HG03139 (cell line): ENCODE measurements around the gene ABCA7.

Experiments used
- ATAC-seq: cut with Tn5 transposase; IDR thresholded peaks from one replicate; pipeline ENCODE4 v1.9.1; 2021; ENCODE audit not compliant: unreplicated experiment

Gene ABCA7

DNA sequence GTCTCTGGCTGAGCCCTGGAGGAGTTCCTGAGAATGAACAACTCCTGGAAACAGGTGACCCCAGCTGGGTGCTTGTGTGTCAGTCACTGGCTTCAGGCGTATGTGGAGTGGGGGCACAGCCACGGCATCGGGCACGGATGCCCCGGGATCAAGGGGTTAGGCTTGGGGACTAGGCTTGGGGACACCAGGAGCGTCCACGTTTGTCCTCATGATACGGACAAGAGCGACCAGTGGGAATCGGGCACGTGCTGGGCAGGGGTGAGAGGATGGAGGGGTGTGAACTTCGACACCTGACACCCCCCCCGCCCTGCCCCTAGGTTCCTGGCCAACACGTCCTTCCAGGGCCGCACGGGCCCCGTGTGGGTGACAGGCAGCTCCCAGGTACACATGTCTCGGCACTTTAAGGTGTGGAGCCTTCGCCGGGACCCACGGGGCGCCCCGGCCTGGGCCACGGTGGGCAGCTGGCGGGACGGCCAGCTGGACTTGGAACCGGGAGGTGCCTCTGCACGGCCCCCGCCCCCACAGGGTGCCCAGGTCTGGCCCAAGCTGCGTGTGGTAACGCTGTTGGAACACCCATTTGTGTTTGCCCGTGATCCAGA is 35.6 kb upstream of the ABCA7 start:
- ATAC-seq, result no peak

DNA sequence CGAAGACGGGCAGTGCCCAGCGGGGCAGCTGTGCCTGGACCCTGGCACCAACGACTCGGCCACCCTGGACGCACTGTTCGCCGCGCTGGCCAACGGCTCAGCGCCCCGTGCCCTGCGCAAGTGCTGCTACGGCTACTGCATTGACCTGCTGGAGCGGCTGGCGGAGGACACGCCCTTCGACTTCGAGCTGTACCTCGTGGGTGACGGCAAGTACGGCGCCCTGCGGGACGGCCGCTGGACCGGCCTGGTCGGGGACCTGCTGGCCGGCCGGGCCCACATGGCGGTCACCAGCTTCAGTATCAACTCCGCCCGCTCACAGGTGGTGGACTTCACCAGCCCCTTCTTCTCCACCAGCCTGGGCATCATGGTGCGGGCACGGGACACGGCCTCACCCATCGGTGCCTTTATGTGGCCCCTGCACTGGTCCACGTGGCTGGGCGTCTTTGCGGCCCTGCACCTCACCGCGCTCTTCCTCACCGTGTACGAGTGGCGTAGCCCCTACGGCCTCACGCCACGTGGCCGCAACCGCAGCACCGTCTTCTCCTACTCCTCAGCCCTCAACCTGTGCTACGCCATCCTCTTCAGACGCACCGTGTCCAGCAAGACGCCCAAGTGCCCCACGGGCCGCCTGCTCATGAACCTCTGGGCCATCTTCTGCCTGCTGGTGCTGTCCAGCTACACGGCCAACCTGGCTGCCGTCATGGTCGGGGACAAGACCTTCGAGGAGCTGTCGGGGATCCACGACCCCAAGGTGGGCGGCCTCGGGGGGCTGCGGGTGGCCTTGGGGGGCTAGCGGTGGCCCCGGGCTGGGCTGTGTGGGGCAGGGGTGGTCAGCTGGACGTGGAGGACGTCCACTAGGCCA is 34.9 kb upstream of the ABCA7 start:
- ATAC-seq, result no peak

DNA sequence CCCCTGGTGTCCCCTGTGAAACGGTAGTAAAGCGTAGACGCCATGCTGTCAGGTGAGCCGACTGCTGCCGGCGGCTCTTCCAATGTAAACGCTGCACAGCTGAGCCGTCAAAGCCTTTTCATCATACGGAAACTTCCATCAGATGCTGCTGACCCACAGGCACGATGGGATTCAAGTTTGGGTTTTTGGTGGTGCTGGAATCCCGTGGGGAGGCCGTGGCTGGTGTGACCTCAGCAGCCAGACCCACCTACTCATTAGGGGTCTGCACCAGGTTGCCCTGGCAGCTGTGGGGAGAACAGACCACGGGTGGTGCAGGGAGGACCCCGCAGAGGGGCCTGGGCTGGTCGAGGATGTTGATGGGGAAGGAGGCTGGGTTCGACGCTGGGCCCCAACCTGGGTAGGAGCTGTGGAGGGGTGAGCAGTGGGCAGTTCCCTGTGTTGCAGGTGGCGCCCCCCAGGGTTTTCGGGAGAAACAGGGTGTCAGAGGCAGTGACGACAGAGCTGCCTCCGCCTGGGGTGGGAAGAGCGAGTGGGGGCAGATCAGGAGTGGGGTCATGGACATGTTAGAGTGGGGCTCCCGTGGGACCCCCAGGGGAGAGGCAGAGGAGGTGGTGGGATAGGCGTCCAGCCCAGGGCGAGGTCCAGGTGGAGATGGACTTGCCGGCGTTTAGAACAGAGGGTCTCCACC is 33.1 kb upstream of the ABCA7 start:
- ATAC-seq, result no peak

DNA sequence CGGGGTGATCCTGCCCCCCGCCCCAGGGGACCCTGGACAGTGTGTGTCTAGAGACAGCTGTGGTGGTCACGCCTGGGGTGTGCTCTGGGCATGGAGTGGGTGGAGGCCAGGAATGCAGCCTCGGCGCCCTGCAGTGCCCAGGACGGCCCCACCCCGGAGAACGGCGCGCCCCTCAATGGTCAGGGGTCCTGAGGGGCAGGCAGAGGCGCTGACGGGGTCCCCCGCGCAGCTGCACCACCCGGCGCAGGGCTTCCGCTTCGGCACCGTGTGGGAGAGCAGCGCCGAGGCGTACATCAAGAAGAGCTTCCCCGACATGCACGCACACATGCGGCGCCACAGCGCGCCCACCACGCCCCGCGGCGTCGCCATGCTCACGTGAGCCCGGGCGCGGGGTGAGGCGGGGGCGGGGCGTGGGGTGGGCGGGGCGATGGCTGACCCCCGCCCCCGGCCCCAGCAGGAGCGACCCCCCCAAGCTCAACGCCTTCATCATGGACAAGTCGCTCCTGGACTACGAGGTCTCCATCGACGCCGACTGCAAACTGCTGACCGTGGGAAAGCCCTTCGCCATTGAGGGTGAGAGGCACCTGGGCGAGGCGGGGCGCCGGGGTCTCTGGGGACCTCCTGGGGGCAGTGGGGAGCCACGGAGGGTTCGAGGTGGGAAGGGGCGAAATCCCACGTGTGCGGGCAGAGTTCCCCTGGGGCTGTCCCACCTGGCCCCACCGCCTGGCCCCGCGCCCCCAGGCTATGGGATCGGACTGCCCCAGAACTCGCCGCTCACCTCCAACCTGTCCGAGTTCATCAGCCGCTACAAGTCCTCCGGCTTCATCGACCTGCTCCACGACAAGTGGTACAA is 32.3 kb upstream of the ABCA7 start:
- ATAC-seq, result no peak

DNA sequence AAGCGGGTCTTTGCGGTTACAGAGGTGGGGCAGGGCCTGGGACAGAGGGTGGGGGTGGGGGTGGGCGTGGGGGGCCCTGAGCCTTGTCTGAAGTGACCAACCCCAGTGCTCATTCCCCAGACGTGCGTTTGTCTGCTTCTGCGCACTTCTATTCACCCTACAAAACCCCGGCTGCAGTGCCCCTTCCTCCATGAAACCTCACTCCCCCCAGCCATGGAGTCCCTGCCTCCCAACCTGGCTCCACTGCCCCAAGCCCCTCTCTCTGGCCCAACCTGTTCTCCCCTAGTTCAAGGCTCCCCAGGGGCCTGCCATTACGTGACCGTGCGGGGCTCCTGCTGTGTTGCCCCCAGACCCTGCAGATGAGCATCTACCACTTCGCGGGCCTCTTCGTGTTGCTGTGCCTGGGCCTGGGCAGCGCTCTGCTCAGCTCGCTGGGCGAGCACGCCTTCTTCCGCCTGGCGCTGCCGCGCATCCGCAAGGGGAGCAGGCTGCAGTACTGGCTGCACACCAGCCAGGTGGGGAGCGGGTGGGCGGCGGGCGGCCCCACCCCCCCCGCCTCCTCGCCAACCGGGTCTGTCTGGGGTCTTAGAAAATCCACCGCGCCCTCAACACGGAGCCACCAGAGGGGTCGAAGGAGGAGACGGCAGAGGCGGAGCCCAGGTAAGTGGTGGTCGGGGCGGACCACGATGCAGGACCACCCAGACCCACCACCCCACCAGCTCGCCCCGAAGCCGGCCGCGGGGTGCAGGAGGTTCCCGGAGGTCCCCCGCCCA is 31.5 kb upstream of the ABCA7 start:
- no peak for ATAC-seq

DNA sequence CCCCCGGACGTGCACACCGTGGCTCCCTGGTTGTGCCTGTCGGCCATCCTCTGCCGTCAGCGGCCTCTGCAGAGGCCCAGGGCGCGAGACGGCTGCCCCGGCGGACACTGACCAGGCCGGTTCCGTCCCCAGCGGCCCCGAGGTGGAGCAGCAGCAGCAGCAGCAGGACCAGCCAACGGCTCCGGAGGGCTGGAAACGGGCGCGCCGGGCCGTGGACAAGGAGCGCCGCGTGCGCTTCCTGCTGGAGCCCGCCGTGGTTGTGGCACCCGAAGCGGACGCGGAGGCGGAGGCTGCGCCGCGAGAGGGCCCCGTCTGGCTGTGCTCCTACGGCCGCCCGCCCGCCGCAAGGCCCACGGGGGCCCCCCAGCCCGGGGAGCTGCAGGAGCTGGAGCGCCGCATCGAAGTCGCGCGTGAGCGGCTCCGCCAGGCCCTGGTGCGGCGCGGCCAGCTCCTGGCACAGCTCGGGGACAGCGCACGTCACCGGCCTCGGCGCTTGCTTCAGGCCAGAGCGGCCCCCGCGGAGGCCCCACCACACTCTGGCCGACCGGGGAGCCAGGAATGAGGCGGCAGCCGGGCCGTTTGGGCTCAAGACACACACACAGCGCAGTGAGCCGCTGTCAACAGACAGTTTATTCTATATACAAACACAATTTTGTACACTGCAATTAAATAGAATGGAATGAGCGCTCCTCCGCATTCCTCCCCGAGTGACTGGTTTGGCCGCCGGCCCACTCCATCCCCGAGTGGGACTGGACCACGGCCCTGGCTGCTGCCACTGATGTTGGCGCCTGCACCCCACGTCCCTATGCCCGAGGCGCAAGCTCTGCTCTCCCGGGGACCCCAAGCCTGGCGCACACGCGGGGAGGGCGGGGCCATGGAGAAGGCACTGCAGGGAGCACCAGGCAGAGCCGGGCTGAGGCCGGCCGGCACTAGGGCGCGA is 30.6 kb upstream of the ABCA7 start:
- ATAC-seq, result no peak

DNA sequence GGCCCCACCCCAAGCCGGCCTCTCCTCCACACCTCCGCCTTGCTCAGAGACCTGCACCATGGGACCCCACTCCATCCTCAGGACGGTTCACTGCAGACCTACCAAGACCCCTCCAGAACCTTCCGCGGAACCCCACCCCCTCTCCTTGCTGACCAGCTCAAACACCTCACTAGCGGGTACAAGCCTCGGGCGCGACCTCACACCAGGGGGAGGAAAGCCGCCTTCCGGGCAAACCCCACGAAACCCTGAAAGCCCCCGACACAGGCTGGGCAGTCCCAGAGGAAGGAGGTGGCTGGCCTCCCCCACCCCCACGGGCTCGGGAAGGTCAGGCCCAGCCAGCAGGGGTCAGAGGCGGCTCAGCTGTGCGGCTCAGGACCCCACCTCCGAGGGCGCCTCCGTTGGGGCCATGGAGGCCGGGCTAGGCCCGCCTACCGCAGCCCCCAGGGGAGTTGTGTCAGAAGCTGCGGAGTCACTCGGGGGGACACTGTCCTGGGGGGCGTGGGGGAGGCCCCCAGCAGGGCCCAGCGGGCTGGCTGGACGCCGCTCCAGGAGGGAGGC is 29.8 kb upstream of the ABCA7 start:
- ATAC-seq, result no peak

DNA sequence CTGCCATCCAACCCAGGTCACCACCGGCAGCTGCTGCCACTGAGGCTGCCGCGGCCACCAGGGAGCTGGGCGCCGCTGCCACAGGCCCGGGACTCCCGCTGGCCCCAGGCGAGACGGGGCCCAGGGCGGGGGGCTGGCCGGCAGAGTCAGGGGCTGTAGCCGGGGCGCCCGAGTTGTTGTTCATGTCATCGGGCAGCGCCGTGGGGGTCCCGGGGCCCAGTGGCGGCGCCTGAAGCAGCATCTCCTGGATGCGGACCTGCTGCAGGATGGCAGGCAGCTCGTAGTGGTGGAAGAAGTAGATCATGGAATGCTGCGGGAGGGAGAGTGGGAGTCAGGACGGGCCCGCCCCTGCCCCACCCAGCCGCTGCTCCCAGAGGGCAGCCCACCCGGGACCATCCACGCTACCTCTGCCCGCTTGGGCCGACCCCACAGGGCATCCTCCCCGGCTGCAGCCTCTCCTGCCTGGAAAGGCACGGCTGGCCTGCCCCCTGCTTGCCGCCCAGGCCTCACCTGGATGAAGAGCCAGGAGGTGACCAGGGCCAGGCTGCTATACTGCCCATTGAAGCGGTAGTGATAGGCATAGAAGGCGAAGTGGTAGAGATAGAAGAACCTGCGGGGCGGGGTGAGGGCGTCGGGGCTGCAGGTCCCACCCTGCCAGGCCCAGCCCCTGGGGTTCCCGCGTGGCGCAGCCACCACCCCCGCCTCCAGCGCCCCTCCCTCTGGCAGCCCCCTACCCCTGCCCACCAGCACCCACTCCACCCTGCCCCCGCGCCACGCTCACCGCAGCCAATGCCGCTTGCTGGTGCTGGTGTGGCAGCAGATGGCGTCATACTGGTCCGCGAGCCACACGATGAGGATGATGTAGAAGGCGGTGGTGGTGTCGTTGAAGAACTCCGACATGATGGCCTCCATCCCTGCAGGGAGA is 29.1 kb upstream of the ABCA7 start:
- no peak for ATAC-seq

DNA sequence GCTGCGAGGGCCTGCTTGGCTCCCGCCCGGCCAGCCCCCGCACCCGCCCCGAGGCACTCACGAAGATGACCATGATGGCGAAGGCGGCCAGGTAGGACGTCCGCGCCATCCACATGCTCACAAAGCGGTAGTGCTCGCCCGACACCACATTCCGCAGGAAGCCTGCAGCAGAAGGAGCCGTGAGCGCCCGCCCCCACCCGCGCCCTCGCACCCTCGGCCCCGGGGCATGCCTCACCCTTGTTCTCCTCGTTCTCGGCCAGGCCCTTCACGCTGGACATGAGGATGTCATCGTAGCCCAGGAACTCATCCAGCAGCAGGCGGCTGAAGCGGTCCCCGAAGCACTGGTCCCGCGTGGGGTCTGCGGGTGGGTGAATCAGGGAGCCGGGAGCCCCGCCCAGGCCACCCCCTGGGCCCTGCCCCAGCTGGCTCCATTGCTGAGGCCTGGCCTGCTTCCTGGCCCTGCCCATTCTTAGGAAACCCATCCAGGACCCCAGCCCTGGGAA is 28.0 kb upstream of the ABCA7 start:
- no peak for ATAC-seq

DNA sequence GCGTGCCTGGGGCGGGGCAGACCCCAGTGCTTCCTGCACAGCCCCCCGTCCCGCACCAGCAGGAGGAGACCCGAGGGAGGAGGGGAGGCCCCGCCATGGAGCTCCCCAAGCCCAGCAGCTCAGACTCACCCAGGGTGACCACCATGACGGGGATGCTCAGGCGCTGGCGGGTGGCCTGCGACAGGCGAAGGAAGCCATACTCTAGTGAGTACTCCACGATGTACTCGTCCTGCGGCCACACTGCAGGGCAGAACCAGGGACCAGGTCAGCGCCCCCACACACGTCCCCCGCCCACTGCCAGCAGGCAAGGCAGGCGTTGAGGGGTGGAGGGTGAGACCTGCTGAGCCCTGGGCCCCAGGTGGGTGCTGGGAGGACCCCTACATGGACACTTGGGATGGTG is 27.6 kb upstream of the ABCA7 start:
- no peak for ATAC-seq

DNA sequence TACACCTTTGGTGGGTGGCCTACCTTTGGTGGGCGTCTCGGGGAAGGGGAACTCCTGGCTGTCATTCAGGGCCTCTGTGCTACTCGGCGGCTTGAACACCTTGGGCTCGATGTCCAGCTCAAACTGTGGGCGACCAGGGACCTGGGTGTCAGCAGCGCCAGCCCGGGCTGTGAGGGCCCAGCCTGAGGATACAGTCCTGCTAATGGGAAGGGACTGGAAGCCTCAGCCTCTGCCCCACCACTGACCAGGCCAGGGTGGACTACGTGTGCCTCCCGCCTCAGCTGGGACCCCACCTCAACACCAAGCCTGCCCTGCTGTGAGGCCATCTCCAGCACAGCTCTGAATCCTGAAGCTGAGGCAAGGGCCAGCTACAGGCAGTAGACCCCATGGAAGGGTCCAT is 26.7 kb upstream of the ABCA7 start:
- ATAC-seq, result no peak

DNA sequence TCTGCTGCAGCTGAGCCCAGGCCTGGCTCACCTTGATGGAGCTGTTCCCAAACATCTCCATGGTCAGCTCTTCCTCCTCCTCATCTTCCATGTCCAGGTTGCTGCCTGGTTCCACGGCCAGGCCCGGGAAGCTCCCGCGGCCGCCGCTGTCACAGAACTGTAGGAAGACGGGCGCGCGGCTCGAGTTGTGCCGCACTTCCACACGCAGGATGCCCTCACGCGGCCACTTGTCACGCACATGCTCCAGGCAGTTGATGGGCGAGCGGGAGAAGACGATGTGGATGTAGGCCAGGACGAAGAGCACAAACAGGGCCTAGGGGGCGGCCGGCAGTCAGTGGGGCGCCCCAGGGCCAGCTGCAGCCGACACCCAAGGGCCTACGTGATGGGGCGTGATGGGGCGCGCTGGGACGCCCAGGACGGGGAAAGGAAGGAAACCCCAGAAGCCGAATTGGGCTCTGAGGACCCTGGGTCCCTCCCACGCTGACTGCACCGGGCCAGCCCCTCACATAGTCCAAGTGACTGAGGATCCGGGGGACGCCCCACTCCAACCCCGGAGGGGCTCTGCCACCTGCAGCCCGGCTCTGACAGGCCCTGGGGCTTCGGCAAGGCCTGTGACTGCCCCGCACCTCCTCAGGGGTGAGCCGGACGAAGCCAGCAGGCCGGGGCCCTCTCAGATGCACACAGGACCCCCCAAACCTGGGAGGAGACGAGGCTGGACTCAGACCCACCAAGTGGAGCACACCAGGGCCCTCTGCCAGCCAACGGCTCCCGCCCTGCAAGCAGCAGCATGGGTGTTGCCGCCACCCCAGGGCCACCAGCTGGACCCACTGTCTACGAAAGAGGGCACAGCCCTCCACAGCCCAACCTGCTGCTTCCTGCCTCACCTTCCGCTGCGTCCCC is 25.5 kb upstream of the ABCA7 start:
- ATAC-seq, result no peak

DNA sequence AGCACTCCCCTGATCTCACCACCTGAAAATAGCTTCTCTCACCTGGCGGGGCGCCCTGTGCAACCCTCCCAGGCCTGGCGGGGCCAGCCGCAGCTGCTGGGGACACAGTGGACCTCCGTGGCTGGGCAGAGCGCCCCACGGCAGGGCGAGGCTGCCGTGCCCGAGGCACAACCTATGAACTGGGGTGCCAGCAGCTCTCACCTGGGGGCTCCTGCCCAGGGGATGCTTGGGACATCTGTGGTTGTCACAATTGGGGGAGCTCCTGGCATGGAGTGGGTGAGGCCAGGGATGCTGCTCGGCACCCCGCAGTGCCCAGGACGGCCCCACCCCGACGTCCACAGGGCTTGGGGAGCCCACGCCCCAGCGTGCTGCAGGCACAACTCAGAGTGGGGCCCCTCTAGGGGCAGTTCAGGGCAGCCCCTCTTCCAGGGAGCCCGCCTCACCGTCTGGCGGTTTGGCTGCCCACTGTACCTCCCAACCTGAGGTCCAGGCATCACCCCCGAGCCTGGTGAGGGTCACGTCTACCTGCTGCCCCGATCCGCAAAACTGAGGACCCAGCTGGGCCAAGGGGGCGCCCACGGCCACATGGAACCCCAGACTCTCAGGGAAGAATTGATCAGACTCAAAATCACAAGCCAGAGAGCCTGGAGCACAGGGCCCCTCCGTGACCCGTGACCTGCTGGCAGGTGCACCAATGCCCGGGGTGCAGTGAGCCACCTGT is 24.7 kb upstream of the ABCA7 start:
- no peak for ATAC-seq

DNA sequence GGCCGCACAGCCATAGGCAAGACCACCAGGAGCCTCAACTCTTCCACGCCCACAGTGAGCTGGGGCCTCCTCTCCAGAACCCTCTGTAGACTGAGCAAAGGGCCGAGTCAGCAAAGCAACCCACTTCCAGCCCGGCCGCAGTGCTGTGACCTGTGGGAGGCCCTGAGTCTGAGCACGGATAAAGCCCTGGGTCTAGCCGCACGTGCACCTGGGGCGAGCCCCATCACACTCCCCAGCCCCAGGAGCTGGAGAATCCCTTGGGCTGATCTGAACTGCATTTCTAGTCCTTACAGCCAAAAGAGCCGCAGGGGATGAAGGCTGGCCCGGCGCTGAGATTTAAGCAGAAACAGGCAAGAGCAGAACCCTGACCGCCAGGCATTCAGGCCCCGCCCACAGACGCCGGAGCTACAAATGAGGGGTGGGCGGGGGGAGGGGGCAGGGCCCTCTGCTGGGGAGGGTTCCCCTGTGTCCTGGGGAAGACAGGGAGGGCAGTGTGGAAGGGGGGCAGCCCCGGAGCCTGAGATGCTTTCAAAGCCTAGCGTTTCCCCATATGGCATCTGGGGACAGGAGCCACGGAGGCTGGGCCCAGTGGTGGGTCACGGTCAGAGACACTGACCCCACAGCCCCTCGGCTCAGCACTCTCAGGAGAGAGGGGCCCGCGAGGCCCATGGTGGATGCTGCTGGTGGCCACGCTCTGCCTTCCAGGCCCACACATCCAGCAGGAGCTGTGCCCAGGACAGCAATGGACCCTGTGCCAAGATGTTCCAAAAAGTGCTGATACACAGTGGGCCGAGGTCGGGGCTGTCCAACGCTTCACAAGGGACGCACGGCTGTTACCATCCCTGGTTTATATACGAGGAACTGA is 23.9 kb upstream of the ABCA7 start:
- no peak for ATAC-seq

DNA sequence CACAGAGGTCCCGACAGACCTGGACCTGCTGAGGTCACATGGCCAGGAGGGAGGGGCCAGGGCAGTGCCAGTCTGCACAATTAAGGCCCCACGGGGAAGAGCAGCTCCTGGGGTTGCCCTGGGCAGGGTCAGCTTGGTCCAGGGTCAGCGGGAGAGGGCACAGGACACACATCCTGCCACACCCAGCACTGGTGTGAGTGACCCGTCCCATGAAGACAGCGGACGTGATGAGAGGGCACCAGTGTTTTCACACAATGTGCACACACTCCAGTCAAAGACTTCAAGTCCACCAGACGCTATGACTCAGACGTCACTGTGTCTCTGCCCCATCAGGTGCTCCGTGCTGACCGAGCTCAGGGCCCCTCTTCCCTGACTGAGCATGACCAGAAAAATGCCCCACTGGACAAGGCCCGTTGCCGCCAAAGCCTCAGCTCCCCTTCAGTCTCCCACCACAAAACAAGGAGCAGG is 23.2 kb upstream of the ABCA7 start:
- no peak for ATAC-seq
